ENCODE data around the gene ACSF2. TPM values are rescaled to one million over a fixed set of nuclear protein-coding genes. Genes with fewer than 3 reads are reported as not detected.
A peak's percentile ranks its signal among the peaks of the same experiment; 100 is the strongest.

The ACSF2 gene
- total RNA-seq, 1 donor from 2014 or later = 26.1 TPM

DNA sequence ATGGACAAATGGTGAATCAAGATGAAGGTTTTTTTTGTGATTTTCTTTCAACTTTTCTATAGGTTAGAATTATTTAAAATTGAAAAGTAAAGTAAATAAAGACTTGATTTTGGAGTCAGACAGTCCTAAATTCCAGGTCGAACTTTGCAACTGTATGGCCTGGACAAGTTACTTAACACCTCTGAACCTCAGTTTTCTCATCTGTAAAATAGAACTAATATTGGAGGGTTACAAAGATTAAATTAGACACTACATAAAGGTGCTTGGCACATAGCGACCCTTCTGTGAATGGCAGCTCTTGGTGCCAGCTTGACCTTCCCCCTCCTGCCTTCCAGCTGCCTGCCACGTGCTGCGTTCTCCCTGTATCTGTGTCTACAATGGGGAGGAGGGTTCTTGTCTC, 55.6 kb downstream of the ACSF2 start:
- peaks cover 23 to 40% of the 10 kb centered on the region in 2 donors for H3K36me3 ChIP-seq
- peak overlapping the region; percentile 84 to 88 for H3K27ac ChIP-seq
- peaks cover 7 to 27% of the 10 kb centered on the region in 2 donors for H3K4me1 ChIP-seq
- H3K27me3 ChIP-seq = no peaks in the 10 kb centered on the region
- DNase-seq (ENCODE audit: low spot score in 2 of 2) = no peak
- intact Hi-C loops (cut with DNase I) = loop anchor here (2.0 to 5.0 kb wide), 5 partner anchors 59 to 301 kb away; partner anchors contain the start of gene LRRC59
- TF ChIP-seq, protein P1, sequence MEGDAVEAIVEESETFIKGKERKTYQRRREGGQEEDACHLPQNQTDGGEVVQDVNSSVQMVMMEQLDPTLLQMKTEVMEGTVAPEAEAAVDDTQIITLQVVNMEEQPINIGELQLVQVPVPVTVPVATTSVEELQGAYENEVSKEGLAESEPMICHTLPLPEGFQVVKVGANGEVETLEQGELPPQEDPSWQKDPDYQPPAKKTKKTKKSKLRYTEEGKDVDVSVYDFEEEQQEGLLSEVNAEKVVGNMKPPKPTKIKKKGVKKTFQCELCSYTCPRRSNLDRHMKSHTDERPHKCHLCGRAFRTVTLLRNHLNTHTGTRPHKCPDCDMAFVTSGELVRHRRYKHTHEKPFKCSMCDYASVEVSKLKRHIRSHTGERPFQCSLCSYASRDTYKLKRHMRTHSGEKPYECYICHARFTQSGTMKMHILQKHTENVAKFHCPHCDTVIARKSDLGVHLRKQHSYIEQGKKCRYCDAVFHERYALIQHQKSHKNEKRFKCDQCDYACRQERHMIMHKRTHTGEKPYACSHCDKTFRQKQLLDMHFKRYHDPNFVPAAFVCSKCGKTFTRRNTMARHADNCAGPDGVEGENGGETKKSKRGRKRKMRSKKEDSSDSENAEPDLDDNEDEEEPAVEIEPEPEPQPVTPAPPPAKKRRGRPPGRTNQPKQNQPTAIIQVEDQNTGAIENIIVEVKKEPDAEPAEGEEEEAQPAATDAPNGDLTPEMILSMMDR (IDR thresholded peaks at IDR 0.05) = no peak
- no peaks in the 10 kb centered on the region for H3K9me3 ChIP-seq
- no peak overlapping the region for H3K4me3 ChIP-seq

- TF ChIP-seq, protein P1 (IDR thresholded peaks at IDR 0.05) = no peak
- Histone ChIP-seq H3K4me3 (no peak overlapping the region), H3K27me3 (no peaks in the 10 kb centered on the region), H3K36me3 (peaks cover 23 to 43% of the 10 kb centered on the region in 2 donors), H3K9me3 (no peaks in the 10 kb centered on the region), H3K4me1 (peaks cover 7 to 27% of the 10 kb centered on the region in 2 donors), H3K27ac (peak overlapping the region; percentile 84 to 88)
- intact Hi-C loops (cut with DNase I) = loop anchor here (2.0 to 5.0 kb wide), 4 partner anchors 59 to 300 kb away; no protein-coding TSS in a partner anchor
- DNase-seq (ENCODE audit: low spot score in 2 of 2) = peak in 1 of 2 donors; percentile 62
These were observed 56.1 kb downstream of the ACSF2 start for GRCh38 chr17:50482110-50482509.

DNA sequence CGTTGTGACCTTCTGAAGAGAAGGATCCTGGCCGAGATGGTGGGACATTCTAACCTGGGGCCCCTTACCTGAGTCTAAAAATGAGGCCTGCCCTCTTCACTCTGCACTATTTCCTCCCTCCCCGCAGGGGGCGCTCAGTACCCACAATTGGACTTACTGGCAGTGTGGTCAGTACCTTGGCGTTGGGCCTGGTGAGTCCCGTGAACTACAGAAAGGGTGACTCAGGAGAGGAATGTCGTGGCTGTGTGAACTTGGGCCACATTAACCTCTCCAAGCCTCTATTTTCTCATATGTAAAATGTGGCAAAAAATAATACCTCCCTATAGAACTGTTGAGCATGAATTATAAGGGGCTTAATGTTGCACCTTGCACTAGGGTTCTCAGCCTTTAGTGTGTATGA, 56.5 kb downstream of the ACSF2 start:
- DNase-seq (ENCODE audit: low spot score in 2 of 2) = peak; percentile 89 to 98
- intact Hi-C loops (cut with DNase I) = loop anchor here (2.0 to 5.0 kb wide), 4 partner anchors 58 to 300 kb away; no protein-coding TSS in a partner anchor
- TF ChIP-seq, protein P1 (IDR thresholded peaks at IDR 0.05) = peak; percentile 84 to 96 (median 89)
- H3K4me1 ChIP-seq = peaks cover 7 to 27% of the 10 kb centered on the region in 2 donors
- H3K36me3 ChIP-seq = peaks cover 23 to 47% of the 10 kb centered on the region in 2 donors
- H3K4me3 ChIP-seq = no peak overlapping the region
- H3K9me3 ChIP-seq = no peaks in the 10 kb centered on the region
- H3K27ac ChIP-seq = peak overlapping the region; percentile 84 to 88
- H3K27me3 ChIP-seq = no peaks in the 10 kb centered on the region

- Histone ChIP-seq H3K4me3 (no peak overlapping the region), H3K27me3 (no peaks in the 10 kb centered on the region), H3K36me3 (peaks cover 23 to 49% of the 10 kb centered on the region in 2 donors), H3K27ac (peak overlapping the region; percentile 84 to 88), H3K4me1 (peaks cover 7 to 23% of the 10 kb centered on the region in 2 donors), H3K9me3 (no peaks in the 10 kb centered on the region)
- TF ChIP-seq, protein P1 (IDR thresholded peaks at IDR 0.05) = no peak
- DNase-seq (ENCODE audit: low spot score in 2 of 2) = no peak
- intact Hi-C loops (cut with DNase I) = loop anchor here (2.0 to 5.0 kb wide), 4 partner anchors 58 to 299 kb away; no protein-coding TSS in a partner anchor
These were observed 57.2 kb downstream of the ACSF2 start for GRCh38 chr17:50483266-50483665.

DNA sequence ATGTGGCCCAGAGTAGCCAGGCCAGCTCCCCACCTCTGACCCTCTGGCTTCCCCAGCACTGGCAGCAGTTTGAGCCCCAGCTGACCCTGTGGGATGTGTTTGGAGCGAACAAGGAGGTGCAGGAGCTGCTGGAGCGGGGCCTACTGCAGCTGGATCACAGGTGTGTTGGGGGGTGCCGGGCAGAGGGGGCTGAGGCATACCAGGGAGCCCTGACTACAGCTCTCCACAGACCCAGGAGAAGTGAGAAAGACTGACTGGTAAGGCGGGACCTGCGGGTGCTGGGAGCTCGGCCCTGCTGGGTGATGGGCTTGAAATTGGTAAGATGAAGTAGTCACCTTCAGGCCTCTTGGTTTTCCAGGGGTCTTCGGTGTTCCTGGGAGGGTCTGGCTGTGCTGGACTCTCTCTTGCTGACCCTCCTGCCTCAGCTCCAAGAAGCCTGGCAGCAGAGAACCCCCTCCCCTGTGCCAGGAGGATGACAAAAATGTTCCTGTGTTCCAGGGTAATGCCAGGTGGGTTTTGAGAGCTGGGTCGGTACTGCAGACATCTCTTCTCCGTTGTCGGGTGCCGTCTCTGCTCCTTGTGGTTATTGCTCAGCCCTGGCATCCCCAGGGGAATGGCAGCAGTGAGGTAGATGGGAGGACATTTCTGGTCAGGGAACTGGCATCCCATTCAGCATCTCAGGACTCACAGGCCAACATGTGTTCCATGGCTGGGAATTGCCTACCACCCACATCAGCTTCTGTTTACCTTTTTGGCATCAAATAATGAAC, 58.6 kb downstream of the ACSF2 start:
- Histone ChIP-seq H3K9me3 (no peaks in the 10 kb centered on the region), H3K4me3 (no peak overlapping the region), H3K36me3 (peaks cover 23 to 49% of the 10 kb centered on the region in 2 donors), H3K27ac (peak overlapping the region in 1 of 2 donors; percentile 11), H3K27me3 (no peaks in the 10 kb centered on the region), H3K4me1 (peaks cover 5 to 19% of the 10 kb centered on the region in 2 donors)
- TF ChIP-seq, protein P1 (IDR thresholded peaks at IDR 0.05) = no peak
- no peak for DNase-seq (ENCODE audit: low spot score in 2 of 2)
- intact Hi-C loops (cut with DNase I) = loop anchor here (5.0 kb wide), 2 partner anchors 213 to 298 kb away; no protein-coding TSS in a partner anchor
